Measurements from ENCODE around the gene MGME1.

- TF ChIP-seq, protein P1, sequence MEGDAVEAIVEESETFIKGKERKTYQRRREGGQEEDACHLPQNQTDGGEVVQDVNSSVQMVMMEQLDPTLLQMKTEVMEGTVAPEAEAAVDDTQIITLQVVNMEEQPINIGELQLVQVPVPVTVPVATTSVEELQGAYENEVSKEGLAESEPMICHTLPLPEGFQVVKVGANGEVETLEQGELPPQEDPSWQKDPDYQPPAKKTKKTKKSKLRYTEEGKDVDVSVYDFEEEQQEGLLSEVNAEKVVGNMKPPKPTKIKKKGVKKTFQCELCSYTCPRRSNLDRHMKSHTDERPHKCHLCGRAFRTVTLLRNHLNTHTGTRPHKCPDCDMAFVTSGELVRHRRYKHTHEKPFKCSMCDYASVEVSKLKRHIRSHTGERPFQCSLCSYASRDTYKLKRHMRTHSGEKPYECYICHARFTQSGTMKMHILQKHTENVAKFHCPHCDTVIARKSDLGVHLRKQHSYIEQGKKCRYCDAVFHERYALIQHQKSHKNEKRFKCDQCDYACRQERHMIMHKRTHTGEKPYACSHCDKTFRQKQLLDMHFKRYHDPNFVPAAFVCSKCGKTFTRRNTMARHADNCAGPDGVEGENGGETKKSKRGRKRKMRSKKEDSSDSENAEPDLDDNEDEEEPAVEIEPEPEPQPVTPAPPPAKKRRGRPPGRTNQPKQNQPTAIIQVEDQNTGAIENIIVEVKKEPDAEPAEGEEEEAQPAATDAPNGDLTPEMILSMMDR (conservative IDR thresholded peaks at IDR 0.05 in 1 of 2, IDR thresholded peaks at IDR 0.05 in 1 of 2; ENCODE audit: extremely low read depth in 1 of 2, insufficient read depth in 1 of 2, low read depth in 1 of 2, low read length in 2 of 2), result no peak
- no peak for TF ChIP-seq EZH2 (IDR thresholded peaks at IDR 0.05; ENCODE audit: borderline replicate concordance, low read length)
Measured at GRCh38 chr20:17934141-17934862, 34.5 kb upstream of the MGME1 start.

Measured in mammary epithelial cell (primary cell).